Measurements from ENCODE around the gene KCNK5. TPM values are rescaled to one million over a fixed set of nuclear protein-coding genes. Genes with fewer than 3 reads are reported as not detected.

Gene KCNK5
- total RNA-seq, 4 donors from 2014 or later = 0.07 to 0.22 (median 0.20) TPM; not detected in 1

DNA sequence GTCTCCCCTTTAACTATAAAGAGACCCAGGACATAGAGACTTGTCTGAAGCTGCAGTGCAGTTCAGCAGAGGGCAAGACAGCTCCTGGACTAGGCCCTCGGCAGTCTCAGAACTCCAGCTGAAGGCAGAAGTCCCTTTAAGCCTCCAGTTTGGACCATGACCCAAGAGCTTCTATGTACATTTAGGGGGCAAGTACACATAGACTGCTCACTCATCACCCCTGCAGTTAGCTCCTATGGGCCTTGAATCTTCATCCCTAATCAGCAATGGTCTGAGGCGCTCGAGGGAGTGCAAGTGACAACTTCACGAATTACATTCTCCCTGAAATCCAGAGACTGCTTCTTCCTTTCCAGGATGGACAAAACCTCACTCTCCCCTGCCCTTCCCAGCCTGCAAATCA lies 47.4 kb downstream of the KCNK5 start:
- H3K4me3 ChIP-seq = no peak overlapping the region

DNA sequence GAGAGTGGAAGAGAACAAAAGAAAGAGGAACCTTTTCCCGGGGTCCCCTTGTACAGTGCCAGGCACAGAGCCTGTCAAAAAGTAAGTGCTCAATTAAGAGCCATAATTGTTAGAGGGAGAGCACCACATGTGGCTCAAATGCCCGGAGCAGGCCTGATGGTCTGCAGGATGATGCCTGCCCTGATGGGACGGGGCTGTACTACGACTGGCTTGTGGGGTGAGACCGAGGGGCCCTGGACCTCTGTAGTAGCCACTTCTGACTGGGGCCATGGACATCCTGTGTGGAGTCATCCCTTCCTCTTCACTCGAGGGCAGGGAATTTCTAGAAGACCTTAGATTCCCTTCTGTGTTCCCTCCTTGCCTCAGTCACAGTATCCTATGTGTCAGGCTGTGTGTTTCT lies 47.9 kb downstream of the KCNK5 start:
- TF ChIP-seq, protein P1, sequence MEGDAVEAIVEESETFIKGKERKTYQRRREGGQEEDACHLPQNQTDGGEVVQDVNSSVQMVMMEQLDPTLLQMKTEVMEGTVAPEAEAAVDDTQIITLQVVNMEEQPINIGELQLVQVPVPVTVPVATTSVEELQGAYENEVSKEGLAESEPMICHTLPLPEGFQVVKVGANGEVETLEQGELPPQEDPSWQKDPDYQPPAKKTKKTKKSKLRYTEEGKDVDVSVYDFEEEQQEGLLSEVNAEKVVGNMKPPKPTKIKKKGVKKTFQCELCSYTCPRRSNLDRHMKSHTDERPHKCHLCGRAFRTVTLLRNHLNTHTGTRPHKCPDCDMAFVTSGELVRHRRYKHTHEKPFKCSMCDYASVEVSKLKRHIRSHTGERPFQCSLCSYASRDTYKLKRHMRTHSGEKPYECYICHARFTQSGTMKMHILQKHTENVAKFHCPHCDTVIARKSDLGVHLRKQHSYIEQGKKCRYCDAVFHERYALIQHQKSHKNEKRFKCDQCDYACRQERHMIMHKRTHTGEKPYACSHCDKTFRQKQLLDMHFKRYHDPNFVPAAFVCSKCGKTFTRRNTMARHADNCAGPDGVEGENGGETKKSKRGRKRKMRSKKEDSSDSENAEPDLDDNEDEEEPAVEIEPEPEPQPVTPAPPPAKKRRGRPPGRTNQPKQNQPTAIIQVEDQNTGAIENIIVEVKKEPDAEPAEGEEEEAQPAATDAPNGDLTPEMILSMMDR (IDR thresholded peaks at IDR 0.05 in 4 of 5, conservative IDR thresholded peaks at IDR 0.05 in 1 of 5) = no peak
- no peak for TF ChIP-seq POLR2A (IDR thresholded peaks at IDR 0.05)
- H3K27ac ChIP-seq = no peak overlapping the region
- in situ Hi-C loops (cut with MboI; ENCODE audit: low sequenced_read_pairs in 4 of 4) (no loop called here), intact Hi-C loops (cut with DNase I; ENCODE audit: low total_unique reads) (no loop called here)
- no peaks in the 10 kb centered on the region for H3K36me3 ChIP-seq
- H3K27me3 ChIP-seq = no peaks in the 10 kb centered on the region
- H3K4me1 ChIP-seq = no peaks in the 10 kb centered on the region
- no peaks in the 10 kb centered on the region for H3K9me3 ChIP-seq
- H3K4me3 ChIP-seq = no peak overlapping the region
- no peak for DNase-seq
- no peak for ATAC-seq

More for the DNA sequence above, 47.4 kb downstream of the KCNK5 start:
- Histone ChIP-seq H3K4me1 (no peaks in the 10 kb centered on the region), H3K27ac (no peak overlapping the region), H3K9me3 (no peaks in the 10 kb centered on the region), H3K36me3 (no peaks in the 10 kb centered on the region), H3K27me3 (no peaks in the 10 kb centered on the region)
- in situ Hi-C loops (cut with MboI; ENCODE audit: low sequenced_read_pairs in 4 of 4) (no loop called here), intact Hi-C loops (cut with DNase I; ENCODE audit: low total_unique reads) (no loop called here)
- DNase-seq (no peak), ATAC-seq (no peak)
- TF ChIP-seq POLR2A (IDR thresholded peaks at IDR 0.05) = no peak
- TF ChIP-seq, protein P1 (IDR thresholded peaks at IDR 0.05 in 4 of 5, conservative IDR thresholded peaks at IDR 0.05 in 1 of 5) = no peak

DNA sequence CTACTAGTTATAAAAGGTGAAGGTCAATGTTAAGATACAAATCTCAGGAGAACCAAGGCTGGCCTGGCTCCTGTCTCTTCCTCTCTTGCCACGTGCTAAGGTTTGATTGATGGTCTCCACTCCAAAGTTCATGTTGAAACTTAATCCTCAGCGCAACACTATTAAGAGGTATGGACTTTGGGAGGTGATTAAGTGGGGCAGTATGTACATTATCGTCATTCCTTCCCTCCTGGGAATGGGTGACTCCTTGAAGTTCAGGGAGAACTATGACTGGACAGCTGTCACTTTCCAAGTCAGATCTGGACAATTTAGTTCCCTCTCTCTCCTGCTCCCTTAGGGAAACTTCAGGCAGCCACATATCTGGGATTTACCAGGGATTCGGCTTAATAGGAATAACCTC lies 50.5 kb downstream of the KCNK5 start:
- H3K36me3 ChIP-seq = no peaks in the 10 kb centered on the region
- ATAC-seq = no peak
- H3K27ac ChIP-seq = no peak overlapping the region
- DNase-seq = no peak
- in situ Hi-C loops (cut with MboI; ENCODE audit: low sequenced_read_pairs in 4 of 4) (no loop called here), intact Hi-C loops (cut with DNase I; ENCODE audit: low total_unique reads) (no loop called here)
- H3K9me3 ChIP-seq = no peaks in the 10 kb centered on the region
- TF ChIP-seq, protein P1 (IDR thresholded peaks at IDR 0.05 in 4 of 5, conservative IDR thresholded peaks at IDR 0.05 in 1 of 5) = no peak
- TF ChIP-seq POLR2A (IDR thresholded peaks at IDR 0.05) = no peak
- no peaks in the 10 kb centered on the region for H3K27me3 ChIP-seq
- no peaks in the 10 kb centered on the region for H3K4me1 ChIP-seq
- H3K4me3 ChIP-seq = no peak overlapping the region

DNA sequence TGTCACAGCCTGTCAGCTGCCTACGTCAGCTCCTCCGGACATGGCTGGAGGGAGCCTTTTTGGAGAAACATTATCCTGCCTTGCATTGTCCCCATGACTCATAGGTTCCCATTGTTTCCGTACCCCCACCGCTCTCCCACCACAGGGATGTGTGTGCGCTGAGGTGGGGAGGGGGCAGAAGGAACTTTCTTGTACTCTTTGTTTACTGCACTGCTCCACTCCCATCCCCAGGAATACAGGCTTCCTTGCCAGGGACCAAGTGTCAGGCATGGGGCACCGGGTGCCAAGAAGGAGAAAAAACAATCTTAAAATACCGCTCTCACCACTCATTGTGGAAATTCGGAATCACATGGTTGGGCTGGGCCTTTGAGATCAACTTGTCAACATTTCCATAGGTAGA lies 51.0 kb downstream of the KCNK5 start:
- Histone ChIP-seq H3K36me3 (no peaks in the 10 kb centered on the region), H3K9me3 (no peaks in the 10 kb centered on the region), H3K4me1 (no peaks in the 10 kb centered on the region), H3K4me3 (no peak overlapping the region), H3K27me3 (no peaks in the 10 kb centered on the region), H3K27ac (no peak overlapping the region)
- in situ Hi-C loops (cut with MboI; ENCODE audit: low sequenced_read_pairs in 4 of 4) (no loop called here), intact Hi-C loops (cut with DNase I; ENCODE audit: low total_unique reads) (no loop called here)
- DNase-seq (no peak), ATAC-seq (no peak)
- no peak for TF ChIP-seq POLR2A (IDR thresholded peaks at IDR 0.05)
- TF ChIP-seq, protein P1 (IDR thresholded peaks at IDR 0.05 in 4 of 5, conservative IDR thresholded peaks at IDR 0.05 in 1 of 5) = no peak

DNA sequence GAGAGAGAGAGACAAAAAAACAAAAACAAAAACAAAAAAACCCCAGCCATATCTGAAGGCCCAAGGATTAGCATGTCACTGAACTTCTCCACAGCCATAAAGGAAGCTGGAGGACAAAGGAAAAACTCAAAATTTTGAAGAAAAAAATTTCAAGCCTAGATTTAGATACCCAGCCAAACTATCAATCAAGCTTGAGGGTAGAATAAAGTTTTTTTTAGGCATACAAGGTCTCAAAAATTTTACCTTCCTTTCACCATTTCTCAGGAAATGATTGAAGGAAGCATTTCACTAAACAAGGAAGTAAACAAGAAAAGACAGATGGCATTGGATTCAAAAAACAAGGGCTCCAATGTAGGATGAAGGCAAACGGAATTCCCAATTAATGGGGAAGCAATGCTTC lies 52.1 kb downstream of the KCNK5 start:
- H3K4me1 ChIP-seq = no peaks in the 10 kb centered on the region
- in situ Hi-C loops (cut with MboI; ENCODE audit: low sequenced_read_pairs in 4 of 4) (no loop called here), intact Hi-C loops (cut with DNase I; ENCODE audit: low total_unique reads) (no loop called here)
- H3K27ac ChIP-seq = no peak overlapping the region
- no peak for DNase-seq
- H3K36me3 ChIP-seq = no peaks in the 10 kb centered on the region
- H3K9me3 ChIP-seq = no peaks in the 10 kb centered on the region
- no peak for ATAC-seq
- H3K4me3 ChIP-seq = no peak overlapping the region
- no peaks in the 10 kb centered on the region for H3K27me3 ChIP-seq
- TF ChIP-seq, protein P1 (IDR thresholded peaks at IDR 0.05 in 4 of 5, conservative IDR thresholded peaks at IDR 0.05 in 1 of 5) = no peak
- no peak for TF ChIP-seq POLR2A (IDR thresholded peaks at IDR 0.05)

Data from gastrocnemius medialis (tissue), 4 donors.